A673 (cell line): Measurements from ENCODE around the gene KRT28. TPM values are rescaled to one million over a fixed set of nuclear protein-coding genes. Genes with fewer than 3 reads are reported as not detected.

ENCODE experiments used
- BruUV-seq: library from RNA; stranded (reverse); fragments of 400-500 nt; replicated peaks from 2 replicates; lab custom pipeline; 2021; lab: Mats Ljungman, UMichigan
- CTCF ChIA-PET: fragments of 300-600 bp; sonication (Branson Sonifier 250); formaldehyde crosslinking; loops from one replicate; lab custom pipeline; 2022; ENCODE audit warnings: antibody characterized with exemption; lab: Charles Lee
- POLR2A ChIA-PET: fragments of 300-600 bp; sonication (Branson Sonifier 250); formaldehyde crosslinking; loops from one replicate; lab custom pipeline; 2022; ENCODE audit warnings: antibody characterized with exemption; ENCODE audit not compliant: low non-redundant PET; lab: Charles Lee
- DNase-seq: peaks from one replicate; pipeline ENCODE4 v3.0.0-alpha.2; 2015; ENCODE audit warnings: low spot score
- H3K27ac ChIP-seq: fragments of 200-600 bp; sonication (generic); 2 replicates; pipeline ENCODE4 v1.5.1; 2016; ENCODE audit warnings: mixed run types, low read depth, mild to moderate bottlenecking, mixed read lengths, antibody characterized with exemption, low read length; ENCODE audit not compliant: poor library complexity, severe bottlenecking
- H3K27me3 ChIP-seq: fragments of 200-600 bp; sonication (generic); replicated peaks from 2 replicates; pipeline ENCODE4 v1.6.1; 2017; ENCODE audit warnings: mixed run types, low read depth, mild to moderate bottlenecking, mixed read lengths, antibody characterized with exemption, low read length; ENCODE audit not compliant: insufficient read depth, poor library complexity
- H3K36me3 ChIP-seq: fragments of 200-600 bp; sonication (generic); 2 replicates; pipeline ENCODE4 v1.6.1; 2016; ENCODE audit warnings: mixed run types, mild to moderate bottlenecking, mixed read lengths, antibody characterized with exemption, low read length; ENCODE audit not compliant: insufficient read depth, poor library complexity, severe bottlenecking
- H3K4me1 ChIP-seq: fragments of 200-600 bp; sonication (generic); 2 replicates; pipeline ENCODE4 v1.6.1; 2017; ENCODE audit warnings: mixed run types, mild to moderate bottlenecking, mixed read lengths, antibody characterized with exemption, low read length; ENCODE audit not compliant: insufficient read depth, poor library complexity, severe bottlenecking
- H3K4me3 ChIP-seq: fragments of 200-600 bp; sonication (generic); 2 replicates; pipeline ENCODE4 v1.5.1; 2016; ENCODE audit warnings: low read depth, mixed run types, mild to moderate bottlenecking, mixed read lengths, low read length; ENCODE audit not compliant: poor library complexity, severe bottlenecking
- H3K9me3 ChIP-seq: fragments of 200-600 bp; sonication (generic); 2 replicates; pipeline ENCODE4 v1.6.1; 2016; ENCODE audit warnings: mixed run types, low read depth, mild to moderate bottlenecking, mixed read lengths, antibody characterized with exemption, low read length; ENCODE audit not compliant: poor library complexity, severe bottlenecking
- CTCF ChIP-seq: fragments of 300-800, 200-600 bp; sonication (generic); conservative IDR thresholded peaks from 2 replicates; pipeline ENCODE4 v1.5.1; 2017; ENCODE audit warnings: low read depth, mild to moderate bottlenecking, antibody characterized with exemption, low read length, moderate library complexity, mixed read lengths
- EZH2 ChIP-seq: fragments of 200-600 bp; sonication (generic); IDR thresholded peaks from 2 replicates; pipeline ENCODE4 v1.6.1; 2017; ENCODE audit warnings: borderline replicate concordance, low read depth, mild to moderate bottlenecking, mixed read lengths, antibody characterized with exemption, low read length; ENCODE audit not compliant: poor library complexity, severe bottlenecking
- intact Hi-C: fragments of 100-400 bp; cut with micrococcal nuclease; formaldehyde crosslinking; loops from one replicate; pipeline ENCODE4 v1.10.0; 2022; ENCODE audit not compliant: unreplicated experiment
- total RNA-seq: library from RNA; stranded (reverse); gene quantifications from 2 replicates; pipeline ENCODE4 v1.2.3, GENCODE V29; 2021

The KRT28 gene
- total RNA-seq, 1 experiment from 2014 or later: not detected

- Histone ChIP-seq H3K27me3 (no peaks in the 10 kb centered on the region), H3K4me1 (peaks cover 13% of the 10 kb centered on the region), H3K27ac (peak overlapping the region; percentile 30), H3K4me3 (no peak overlapping the region), H3K36me3 (no peaks in the 10 kb centered on the region), H3K9me3 (no peaks in the 10 kb centered on the region)
- ChIA-PET CTCF (no interaction called here), POLR2A (no interaction called here)
- DNase-seq: no peak
- TF ChIP-seq EZH2 (no peak), CTCF (no peak)
- intact Hi-C loops: no loop called here
- BruUV-seq: no TSS peak
These were observed 33.1 kb upstream of the KRT28 start for GRCh38 chr17:40832840-40833239.

GRCh38 chr17:40830085-40830776 lies 30.5 kb upstream of the KRT28 start:
- Histone ChIP-seq H3K27me3 (no peaks in the 10 kb centered on the region), H3K27ac (no peak overlapping the region), H3K4me1 (peaks cover 21% of the 10 kb centered on the region), H3K9me3 (no peaks in the 10 kb centered on the region), H3K36me3 (no peaks in the 10 kb centered on the region), H3K4me3 (no peak overlapping the region)
- CTCF ChIA-PET: no interaction called here
- BruUV-seq: no TSS peak
- intact Hi-C loops: no loop called here
- POLR2A ChIA-PET: interaction anchor here (0.5 kb wide), 1 partner anchor 501 kb away, joined by 11 read pairs; no protein-coding TSS in a partner anchor
- no peak for DNase-seq
- TF ChIP-seq EZH2 (no peak), CTCF (no peak)

GRCh38 chr17:40828454-40829044 lies 28.8 kb upstream of the KRT28 start:
- CTCF ChIA-PET: no interaction called here
- H3K4me1 ChIP-seq: peaks cover 21% of the 10 kb centered on the region
- H3K36me3 ChIP-seq: no peaks in the 10 kb centered on the region
- DNase-seq: no peak
- POLR2A ChIA-PET: no interaction called here
- intact Hi-C loops: no loop called here
- TF ChIP-seq EZH2 (no peak), CTCF (no peak)
- peak overlapping the region; percentile 12 for H3K4me3 ChIP-seq
- no TSS peak for BruUV-seq
- no peaks in the 10 kb centered on the region for H3K9me3 ChIP-seq
- no peaks in the 10 kb centered on the region for H3K27me3 ChIP-seq
- peak overlapping the region; percentile 63 for H3K27ac ChIP-seq
